CD4-positive, alpha-beta T cell treated with Interleukin-1 beta for 1 hour (primary cell): ENCODE results near the gene PSENEN.
"Not testable (repeated sequence)": the region's sequence is repeated elsewhere in the genome, so short reads cannot be mapped to it uniquely, and the experiment has no call there.

Experiments used
- DNase-seq, 2 donors: peaks; one replicate each; pipeline ENCODE4 v3.0.0-alpha.2; 2020 to 2022

The PSENEN gene

DNA sequence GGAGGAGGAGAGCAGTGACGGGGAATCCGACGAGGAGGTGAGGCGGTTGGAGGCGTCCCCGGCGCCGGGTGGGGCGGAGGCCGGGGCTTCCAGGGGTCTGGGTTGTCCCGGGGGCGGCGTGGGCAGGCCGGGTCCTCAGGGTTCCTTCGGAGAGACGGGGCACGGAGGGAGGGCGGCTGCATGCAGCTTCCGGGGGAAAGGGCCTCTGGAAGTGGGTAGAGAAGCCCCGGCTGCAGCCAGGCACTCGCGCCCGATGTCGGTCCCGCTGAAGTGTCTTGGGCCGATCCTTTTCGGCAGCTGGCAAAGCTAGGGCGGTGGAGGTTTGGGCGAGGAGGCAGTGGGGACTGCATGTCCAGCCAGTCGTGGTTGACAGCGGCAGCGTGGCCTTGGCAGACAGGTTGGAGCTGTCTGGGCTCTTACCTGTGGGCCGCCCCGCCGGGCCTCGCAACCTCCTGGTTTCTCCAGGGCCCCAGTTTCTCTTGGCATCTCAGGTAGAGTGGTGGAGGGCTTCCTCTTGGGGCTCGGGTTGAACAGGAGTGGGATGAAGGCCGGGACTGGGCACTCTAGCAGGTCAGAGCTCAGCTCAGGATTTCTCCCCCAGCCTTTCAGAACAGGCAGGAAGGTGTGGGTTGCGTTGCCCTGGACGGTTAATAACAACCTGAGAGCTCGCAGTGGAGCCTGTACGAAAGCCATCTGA, 27.0 kb upstream of the PSENEN start:
- DNase-seq = peak; percentile 28 to 38

DNA sequence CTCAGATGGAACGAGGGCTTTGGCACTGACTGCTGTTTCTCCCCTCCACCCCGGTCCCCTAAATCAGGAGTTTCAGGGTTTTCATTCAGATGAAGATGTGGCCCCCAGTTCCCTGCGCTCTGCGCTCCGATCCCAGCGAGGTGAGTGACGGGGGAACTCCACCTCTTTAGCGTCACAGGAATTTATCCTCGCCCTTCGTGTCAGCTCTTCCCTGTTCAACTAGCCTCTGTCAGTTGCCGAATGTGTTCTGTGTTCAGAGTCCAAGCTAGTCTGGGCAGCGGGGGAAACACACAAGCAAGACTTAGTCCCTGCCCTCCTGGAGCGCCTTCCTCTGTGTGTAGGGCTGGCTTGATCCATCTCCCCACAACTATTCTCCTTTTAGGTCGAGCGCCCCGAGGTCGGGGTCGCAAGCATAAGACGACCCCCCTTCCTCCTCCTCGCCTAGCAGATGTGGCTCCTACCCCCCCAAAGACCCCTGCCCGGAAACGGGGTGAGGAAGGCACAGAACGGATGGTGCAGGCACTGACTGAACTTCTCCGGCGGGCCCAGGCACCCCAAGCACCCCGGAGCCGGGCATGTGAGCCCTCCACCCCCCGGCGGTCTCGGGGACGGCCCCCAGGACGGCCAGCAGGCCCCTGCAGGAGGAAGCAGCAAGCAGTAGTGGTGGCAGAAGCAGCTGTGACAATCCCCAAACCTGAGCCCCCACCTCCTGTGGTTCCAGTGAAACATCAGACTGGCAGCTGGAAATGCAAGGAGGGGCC, 25.9 kb upstream of the PSENEN start:
- DNase-seq = no peak

DNA sequence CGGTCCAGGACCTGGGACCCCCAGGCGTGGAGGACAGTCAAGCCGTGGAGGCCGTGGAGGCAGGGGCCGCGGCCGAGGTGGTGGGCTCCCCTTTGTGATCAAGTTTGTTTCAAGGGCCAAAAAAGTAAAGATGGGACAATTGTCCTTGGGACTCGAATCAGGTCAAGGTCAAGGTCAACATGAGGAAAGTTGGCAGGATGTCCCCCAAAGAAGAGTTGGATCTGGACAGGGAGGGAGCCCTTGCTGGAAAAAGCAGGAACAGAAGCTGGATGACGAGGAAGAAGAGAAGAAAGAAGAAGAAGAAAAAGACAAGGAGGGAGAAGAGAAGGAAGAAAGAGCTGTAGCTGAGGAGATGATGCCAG, 25.3 kb upstream of the PSENEN start:
- DNase-seq = no peak

DNA sequence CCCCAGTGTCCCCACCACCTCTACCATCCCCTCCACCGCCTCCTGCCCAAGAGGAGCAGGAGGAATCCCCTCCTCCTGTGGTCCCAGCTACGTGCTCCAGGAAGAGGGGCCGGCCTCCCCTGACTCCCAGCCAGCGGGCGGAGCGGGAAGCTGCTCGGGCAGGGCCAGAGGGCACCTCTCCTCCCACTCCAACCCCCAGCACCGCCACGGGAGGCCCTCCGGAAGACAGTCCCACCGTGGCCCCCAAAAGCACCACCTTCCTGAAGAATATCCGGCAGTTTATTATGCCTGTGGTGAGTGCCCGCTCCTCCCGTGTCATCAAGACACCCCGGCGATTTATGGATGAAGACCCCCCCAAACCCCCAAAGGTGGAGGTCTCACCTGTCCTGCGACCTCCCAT, 24.8 kb upstream of the PSENEN start:
- DNase-seq = no peak

DNA sequence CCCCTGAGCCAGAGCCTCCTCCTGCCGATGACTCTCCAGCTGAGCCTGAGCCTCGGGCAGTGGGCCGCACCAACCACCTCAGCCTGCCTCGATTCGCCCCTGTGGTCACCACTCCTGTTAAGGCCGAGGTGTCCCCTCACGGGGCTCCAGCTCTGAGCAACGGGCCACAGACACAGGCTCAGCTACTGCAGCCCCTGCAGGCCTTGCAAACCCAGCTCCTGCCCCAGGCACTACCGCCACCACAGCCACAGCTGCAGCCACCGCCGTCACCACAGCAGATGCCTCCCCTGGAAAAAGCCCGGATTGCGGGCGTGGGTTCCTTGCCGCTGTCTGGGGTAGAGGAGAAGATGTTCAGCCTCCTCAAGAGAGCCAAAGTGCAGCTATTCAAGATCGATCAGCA, 24.1 kb upstream of the PSENEN start:
- DNase-seq = no peak

DNA sequence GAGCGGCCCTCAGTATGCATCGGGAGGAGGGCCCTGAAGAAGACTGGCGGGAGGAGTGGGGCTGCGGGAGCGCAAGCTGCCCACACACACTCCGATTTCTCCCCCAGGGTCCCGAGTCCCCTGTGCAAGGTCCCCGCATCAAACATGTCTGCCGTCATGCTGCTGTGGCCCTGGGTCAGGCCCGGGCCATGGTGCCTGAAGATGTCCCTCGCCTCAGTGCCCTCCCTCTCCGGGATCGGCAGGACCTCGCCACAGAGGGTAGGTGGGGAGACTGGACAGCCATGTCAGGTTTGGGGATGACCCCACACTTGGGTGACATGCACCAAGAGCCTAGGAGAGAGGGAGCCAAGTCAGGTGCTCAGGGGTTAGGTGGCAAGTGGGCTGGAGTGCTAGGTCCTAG, 23.0 kb upstream of the PSENEN start:
- no peak for DNase-seq

DNA sequence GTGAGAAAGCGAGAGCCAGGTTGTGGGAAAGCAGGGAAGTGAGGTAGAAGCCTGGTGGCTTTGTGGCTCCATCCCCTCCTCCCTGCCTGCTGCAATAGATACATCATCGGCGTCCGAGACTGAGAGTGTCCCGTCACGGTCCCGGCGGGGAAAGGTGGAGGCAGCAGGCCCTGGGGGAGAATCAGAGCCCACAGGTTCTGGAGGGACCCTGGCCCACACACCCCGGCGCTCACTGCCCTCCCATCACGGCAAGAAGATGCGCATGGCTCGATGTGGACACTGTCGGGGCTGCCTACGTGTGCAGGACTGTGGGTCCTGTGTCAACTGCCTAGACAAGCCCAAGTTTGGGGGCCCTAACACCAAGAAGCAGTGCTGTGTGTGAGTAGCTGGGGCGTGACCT, 22.6 kb upstream of the PSENEN start:
- DNase-seq = no peak

DNA sequence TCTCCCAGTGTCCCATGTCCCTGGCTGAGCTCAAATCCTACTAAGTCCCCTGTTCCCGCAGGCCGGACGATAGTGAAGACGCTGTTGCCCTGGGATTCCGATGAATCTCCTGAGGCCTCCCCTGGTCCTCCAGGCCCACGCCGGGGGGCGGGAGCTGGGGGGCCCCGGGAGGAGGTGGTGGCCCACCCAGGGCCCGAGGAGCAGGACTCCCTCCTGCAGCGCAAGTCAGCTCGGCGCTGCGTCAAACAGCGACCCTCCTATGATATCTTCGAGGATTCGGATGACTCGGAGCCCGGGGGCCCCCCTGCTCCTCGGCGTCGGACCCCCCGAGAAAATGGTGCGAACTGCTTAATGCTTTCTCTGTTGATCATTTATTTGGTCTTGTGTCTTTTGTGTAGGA, 21.8 kb upstream of the PSENEN start:
- no peak for DNase-seq

DNA sequence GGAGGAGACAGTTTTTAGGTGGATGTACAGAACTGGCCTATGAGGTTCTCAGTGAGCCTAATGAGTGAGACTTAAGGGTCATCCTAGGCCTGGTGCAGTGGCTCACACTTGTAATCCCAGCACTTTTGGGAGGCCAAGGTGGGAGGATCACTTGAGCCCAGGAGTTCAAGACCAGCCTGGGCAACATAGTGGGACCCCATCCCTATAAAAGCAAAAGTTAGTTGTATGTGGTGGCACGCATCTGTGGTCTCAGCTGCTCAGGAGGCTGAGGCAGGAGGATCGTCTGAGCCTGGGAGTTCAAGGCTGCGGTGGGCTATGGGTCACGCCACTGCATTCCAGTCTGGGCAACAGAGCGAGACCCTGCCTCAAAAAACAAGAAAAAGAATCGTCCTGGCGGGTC, 21.3 kb upstream of the PSENEN start:
- DNase-seq = not testable (repeated sequence)

DNA sequence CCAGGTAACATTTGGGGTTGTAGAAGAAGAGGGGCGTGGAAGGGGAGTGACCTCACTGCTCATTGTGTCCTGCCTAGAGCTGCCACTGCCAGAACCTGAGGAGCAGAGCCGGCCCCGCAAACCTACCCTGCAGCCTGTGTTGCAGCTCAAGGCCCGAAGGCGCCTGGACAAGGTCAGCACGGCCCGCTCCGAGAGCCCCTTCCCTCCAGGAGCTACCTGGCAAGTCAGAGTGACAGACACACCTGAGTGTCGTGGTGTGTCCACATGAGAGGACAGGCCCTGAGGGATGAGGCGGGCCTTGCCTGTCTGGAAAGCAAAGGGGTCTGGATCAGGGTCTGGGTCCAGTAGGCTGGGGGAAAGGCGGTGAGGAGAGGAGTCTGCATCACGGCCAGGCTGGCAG, 20.9 kb upstream of the PSENEN start:
- DNase-seq = no peak

DNA sequence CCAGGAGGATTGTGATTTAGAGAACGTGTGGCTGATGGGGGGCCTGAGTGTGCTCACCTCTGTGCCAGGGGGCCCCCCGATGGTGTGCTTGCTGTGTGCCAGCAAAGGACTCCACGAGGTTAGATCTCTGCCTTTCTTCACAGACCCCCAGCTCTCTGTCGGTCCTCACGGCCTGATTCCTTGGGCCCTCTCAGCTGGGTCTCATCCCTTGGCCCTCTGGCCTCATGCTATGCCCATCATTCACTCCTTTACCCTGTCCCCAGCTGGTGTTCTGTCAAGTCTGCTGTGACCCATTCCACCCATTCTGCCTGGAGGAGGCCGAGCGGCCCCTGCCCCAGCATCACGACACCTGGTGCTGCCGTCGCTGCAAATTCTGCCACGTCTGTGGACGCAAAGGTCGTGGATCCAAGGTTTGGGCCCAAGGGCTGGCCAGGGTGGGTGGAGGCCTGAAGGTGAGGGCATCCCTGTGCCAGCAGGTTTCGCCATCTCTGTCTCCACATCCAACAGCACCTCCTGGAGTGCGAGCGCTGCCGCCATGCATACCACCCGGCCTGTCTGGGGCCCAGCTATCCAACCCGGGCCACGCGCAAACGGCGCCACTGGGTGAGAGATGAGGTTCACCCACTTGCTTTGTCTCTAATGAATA, 20.1 kb upstream of the PSENEN start:
- DNase-seq = no peak

DNA sequence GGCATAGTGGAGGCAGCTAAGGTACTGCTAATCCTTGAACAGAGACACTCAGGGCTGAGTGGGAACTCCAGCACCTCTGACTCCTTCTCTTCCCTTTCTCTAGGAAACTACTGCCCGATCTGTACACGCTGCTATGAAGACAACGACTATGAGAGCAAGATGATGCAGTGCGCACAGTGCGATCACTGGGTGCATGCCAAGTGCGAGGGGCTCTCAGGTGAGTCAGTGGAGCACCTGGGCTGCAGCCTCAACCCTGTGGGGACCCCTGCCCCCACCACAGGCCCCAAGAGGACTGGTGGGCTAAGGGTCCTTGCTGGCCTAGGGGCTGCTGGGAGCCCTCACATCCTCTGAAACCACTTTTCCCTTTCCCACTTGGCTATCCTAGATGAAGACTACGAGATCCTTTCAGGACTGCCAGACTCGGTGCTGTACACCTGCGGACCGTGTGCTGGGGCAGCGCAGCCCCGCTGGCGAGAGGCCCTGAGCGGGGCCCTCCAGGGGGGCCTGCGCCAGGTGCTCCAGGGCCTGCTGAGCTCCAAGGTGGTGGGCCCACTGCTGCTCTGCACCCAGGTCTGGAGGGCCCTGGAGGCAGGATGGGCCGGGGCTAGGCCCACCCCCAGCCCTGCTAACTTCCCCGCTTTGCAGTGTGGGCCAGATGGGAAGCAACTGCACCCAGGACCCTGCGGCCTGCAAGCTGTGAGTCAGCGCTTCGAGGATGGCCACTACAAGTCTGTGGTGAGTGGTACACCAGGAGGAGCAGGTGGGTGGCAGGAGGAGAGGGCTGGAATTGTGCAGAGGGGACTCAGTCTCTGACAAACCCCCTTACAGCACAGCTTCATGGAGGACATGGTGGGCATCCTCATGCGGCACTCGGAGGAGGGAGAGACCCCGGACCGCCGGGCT, 18.1 kb upstream of the PSENEN start:
- DNase-seq = no peak

DNA sequence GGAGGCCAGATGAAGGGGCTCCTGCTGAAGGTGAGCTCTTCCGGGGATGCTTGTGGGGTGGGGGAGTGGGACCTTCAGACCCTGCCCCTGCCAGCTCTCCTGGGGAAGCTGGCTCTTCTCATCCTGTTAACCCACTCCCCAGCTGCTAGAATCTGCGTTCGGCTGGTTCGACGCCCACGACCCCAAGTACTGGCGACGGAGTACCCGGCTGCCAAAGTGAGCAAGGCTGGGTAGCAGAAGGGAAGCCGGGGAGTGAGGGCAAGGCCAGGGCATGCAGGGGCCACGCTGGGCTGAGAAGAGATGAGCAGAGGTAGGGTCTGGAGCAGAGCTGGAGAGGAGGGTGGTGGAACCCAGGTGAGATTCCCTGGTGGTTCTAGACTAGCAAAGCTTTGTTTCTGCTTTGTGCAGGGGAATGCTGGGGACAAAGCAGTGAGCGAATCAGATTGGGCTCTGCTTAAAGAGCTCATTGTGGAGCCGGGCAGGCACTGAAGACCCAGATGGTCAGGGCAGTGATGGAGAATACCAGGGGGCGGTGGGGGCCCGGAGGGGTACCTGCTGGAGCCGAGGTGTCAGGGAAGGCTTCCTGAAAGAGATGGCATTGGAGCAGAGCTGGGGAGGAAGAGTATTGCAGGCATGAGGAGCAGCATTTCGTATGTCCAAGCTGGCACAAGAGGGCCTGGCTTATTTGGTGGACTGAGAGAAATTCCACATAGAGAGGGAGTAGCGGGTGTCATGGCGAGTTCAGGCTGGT, 17.3 kb upstream of the PSENEN start:
- no peak for DNase-seq

DNA sequence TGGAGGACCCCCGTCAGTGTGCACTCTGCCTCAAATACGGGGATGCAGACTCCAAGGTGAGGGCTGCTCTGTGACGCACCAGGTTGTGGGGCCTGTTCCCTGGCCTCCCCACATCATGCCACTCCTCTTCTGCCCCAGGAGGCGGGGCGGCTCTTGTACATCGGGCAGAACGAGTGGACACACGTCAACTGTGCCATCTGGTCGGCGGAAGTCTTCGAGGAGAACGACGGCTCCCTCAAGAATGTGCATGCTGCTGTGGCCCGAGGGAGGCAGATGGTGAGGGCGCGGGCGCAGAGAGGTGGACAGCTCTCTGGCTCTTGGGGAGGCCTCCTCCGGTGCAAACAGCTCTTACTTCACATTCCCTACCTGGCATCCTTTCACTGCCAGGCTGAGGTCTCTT, 16.4 kb upstream of the PSENEN start:
- DNase-seq = no peak

DNA sequence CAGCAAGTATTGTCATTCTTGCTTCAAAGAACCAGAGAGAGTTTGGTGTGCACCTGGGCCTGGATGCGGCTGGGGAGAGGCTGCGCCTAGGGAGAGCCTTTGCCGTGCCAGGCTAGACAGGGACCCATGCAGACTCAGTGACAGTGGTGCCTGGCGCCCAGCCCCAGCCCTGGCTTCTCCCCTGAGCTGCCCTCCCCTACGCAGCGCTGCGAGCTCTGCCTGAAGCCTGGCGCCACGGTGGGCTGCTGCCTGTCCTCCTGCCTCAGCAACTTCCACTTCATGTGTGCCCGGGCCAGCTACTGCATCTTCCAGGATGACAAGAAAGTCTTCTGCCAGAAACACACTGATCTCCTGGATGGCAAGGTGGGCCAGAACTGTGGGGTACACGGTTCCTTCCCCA, 15.7 kb upstream of the PSENEN start:
- no peak for DNase-seq

DNA sequence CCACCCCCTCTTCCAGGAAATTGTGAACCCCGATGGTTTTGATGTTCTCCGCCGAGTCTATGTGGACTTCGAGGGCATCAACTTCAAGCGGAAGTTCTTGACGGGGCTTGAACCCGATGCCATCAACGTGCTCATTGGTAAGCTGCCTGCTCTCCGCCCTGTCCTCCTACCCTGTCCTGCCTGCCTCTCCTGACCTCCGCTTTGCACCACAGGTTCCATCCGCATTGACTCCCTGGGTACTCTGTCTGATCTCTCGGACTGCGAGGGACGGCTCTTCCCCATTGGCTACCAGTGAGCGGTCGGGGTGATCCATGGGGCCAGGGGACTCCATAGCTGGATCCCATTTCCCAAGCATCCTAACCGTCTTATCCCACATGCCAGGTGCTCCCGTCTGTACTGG, 15.1 kb upstream of the PSENEN start:
- DNase-seq = no peak

DNA sequence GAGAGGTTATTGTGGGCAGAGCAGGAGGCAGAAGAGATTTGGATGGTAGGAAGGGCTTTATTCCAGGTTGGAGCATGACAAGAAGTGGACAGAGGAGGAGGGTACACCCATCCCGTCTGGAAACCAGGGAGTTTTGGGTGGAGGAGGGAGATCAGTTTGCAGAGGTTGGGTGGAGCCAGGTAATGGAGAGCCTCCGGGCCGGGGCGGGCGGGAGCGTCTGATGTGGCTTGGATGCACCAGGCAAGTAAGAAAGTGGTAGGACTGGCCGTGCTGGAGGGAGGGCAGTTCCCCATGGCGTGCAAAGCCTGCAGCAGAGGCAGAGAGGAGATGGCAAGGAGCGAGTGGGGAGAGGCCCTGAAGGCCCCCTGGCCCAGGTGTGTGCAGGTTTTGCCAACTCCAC, 14.1 kb upstream of the PSENEN start:
- no peak for DNase-seq

DNA sequence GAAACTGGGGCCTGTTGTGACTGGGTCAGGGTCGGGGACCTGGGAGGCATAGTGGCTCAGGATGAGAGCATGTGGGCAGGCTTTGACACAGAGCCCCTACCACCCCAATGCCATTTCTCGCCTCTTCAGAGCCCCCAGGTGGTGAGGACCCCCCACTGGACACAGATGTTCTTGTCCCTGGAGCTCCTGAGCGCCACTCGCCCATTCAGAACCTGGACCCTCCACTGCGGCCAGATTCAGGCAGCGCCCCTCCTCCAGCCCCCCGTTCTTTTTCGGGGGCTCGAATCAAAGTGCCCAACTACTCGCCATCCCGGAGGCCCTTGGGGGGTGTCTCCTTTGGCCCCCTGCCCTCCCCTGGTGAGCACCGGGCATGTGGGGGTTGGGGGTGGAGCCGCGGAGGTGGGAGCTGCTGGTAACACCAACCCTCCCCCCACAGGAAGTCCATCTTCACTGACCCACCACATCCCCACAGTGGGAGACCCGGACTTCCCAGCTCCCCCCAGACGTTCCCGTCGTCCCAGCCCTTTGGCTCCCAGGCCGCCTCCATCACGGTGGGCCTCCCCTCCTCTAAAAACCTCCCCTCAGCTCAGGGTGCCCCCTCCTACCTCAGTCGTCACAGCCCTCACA, 13.6 kb upstream of the PSENEN start:
- no peak for DNase-seq

DNA sequence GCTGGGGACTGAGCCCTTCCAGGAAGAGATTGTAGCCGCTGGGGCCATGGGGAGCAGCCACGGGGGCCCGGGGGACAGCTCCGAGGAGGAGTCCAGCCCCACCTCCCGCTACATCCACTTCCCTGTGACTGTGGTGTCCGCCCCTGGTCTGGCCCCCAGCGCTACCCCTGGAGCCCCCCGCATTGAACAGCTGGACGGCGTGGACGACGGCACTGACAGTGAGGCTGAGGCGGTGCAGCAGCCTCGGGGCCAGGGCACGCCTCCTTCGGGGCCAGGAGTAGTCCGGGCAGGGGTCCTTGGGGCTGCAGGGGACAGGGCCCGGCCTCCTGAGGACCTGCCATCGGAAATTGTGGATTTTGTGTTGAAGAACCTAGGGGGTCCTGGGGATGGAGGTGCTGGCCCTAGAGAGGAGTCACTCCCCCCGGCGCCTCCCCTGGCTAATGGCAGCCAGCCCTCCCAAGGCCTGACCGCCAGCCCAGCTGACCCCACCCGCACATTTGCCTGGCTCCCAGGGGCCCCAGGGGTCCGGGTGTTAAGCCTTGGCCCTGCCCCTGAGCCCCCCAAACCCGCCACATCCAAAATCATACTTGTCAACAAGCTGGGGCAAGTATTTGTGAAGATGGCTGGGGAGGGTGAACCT, 12.8 kb upstream of the PSENEN start:
- DNase-seq = no peak

DNA sequence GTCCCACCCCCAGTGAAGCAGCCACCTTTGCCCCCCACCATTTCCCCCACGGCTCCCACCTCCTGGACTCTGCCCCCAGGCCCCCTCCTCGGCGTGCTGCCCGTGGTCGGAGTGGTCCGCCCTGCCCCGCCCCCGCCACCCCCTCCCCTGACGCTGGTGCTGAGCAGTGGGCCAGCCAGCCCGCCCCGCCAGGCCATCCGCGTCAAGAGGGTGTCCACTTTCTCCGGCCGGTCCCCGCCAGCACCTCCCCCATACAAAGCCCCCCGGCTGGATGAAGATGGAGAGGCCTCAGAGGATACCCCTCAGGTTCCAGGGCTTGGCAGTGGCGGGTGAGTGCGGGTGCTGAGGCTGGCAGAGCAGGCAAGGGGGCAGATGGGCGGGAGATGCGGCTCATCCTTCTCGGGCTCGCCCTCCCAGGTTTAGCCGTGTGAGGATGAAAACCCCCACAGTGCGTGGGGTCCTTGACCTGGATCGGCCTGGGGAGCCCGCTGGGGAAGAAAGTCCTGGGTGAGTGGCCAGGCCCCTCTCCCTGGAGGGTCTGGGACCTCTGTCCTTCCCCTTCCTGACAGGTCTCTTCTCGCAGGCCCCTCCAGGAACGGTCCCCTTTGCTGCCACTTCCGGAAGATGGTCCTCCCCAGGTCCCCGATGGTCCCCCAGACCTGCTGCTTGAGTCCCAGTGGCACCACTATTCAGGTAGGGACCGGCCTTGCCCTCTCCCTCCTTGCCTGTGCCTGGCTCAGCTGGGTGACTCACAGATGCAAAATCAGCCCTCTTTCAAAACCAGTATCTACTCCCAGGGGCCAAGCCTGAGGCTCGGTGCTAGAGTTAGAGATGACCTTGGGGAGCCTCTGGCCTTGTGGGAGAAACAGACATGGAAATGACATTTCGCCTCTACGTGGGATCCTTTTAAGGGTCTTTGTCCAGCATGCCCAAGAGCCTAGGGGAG, 12.0 kb upstream of the PSENEN start:
- DNase-seq = no peak
